ENCODE data around the gene COL4A1. TPM values are rescaled to one million over a fixed set of nuclear protein-coding genes. Genes with fewer than 3 reads are reported as not detected.

COL4A1 gene
- total RNA-seq, 1 experiment from 2014 or later, result 0.10 TPM

DNA sequence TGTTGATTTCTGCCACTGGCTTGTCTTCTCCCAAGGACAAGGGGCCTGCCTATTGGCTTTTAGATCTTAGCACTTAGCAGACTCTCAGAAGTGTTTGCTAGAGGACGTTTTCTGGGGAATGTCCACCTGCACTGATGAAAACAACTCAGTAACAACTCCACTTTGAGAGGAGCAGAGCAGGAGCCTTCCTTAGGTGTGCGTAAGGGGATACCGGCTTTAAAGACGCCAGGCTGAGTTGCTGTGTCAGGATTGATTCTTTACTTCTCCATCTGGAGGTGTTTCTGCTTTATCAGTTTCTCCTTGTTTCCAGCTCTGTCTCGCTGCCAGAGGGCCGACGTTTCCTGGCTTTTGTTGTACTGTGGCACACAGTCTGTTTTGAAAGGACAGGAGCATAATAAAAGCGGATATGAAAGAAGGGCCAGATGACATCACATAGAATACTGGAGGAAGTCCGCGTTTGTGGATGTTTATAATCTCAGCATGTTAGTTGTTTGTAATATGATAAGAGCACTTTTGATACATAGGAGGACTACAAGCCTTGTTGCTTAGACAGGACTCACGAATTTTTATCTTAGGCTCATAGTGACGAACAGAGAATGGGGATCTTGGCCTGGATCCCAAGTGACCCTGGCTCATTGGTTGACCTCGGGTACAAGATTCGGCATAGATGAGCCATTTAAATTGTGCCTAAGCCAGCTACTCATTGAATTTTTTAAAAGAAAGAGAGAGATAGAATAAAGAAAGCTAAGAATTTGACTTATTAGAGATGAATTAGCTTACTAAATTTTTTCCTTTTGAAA lies 34.7 kb upstream of the COL4A1 start:
- DNase-seq (ENCODE audit: low spot score), result no peak

DNA sequence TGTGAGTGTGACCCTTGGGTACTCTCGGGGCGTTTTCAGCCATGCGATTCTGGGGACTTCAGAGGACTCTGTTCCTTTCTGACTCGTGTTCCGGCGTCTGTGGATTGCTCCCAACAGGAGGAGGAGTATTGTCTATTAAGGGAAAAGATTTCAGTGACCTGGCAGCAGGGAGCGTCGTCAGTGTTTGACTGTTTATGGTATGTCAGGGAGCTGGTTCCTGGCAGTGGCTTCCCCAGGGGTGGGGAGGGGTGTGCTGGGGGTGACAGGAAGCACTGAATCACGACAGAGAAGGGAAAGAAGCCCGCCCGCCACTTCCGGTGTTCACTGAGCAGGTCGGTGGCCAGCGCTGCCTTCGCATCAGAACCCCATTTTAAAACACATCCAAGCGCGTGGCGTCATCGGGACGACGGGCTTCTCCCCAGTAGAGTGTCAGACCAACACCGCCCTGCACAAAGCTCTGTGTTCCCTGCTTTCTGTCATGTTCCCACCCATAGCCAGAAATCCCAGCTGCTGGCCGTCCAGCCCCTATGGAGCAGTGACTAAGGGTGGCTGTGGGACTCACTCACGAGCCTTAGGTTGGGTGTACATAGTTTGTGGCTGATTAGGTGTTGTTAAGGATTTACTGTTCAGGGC lies 34.0 kb upstream of the COL4A1 start:
- no peak for DNase-seq (ENCODE audit: low spot score)

DNA sequence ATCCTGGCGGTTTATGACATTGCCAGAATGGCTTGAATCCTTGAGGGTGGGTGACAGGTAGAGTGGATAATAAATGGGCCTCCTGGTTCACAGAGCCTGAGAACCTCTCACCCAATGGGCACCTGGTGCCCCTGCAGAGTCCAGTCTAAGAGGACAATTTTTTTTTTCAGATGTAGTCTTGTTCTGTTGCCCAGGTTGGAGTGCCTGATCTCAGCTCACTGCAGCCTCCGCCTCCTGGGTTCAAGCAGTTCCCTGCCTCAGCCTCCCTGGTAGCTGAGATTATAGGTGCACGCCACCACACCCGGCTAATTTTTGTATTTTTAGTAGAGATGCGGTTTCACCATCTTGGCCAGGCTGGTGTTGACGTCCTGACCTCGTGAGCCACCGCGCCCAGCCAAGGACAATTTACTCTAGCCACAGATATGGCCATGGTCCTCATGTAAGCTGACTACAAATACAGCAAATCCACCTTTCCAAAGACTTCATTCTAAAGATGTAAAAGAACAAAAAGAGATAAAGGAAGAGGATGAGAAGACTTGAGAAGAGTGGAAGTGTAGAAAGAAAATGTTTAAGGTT lies 33.1 kb upstream of the COL4A1 start:
- no peak for DNase-seq (ENCODE audit: low spot score)

DNA sequence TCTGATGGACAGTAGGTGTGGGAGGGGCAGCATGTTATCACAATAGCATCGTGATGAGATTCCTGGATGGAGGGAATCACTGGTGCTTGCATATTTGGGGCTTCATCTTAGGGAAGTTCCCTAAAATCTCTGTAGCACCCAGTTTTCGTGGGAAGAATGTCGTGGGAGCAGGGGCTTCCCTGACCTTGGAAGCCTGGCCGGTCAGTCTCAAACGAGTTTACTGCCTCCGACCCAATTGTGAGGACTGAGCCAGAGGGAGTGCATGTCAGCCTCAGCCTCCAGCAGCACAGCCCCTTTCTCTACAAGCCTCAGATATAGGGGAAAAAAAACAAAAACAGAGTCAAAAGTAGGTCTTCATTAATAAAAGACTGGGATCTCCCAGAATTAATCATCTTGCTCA lies 32.3 kb upstream of the COL4A1 start:
- no peak for DNase-seq (ENCODE audit: low spot score)

DNA sequence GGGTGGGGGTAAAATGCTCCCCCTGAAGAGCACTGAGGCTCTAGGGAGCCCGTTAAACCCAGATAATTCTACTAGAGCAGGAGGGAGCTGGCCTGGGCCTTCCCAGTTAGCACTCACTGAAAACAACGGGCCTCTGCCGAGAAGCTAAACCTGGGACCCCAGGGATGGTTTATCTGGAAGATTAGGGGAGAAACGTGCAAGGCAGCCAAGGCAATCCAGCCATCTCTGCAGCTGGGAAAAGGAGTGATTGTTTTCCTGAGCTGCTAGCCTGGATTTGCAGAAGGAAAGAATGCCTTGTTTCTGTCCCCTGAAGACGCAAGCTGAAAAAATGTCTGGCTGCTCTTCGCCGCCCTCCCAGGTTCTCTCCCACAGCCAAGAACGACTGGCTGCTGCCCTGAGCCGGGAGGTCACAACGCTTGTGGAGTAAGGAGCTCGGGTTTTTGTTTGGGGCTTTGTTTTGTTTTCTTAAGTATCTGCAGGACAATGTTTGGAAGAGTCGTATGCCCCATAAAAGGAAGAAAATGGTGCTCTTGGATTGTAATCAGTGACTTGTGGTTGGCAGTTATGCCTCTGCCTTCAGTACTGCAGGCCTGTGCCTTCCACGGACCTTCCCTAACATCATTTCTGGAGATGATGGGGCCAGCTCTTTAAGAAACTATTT lies 31.6 kb upstream of the COL4A1 start:
- DNase-seq (ENCODE audit: low spot score), result no peak

DNA sequence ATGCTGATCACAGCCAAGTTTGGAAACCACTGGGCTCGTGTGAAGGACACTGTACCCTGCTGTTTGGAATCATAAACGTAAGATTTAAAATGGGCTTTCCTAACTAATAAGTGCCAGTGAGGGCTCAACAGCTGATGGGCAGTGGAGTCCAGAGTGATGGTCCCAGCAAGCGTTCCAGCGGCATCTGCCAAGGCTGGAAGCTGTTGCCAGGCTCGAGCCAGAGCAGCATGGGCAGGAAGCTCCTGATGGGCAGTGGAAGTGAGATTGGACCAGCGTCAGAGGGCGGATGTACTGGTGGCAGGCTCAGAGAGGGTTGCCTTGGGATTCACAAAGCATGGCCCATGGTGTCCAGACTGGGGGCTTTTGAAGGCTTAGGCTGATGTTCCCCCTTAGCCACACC lies 30.3 kb upstream of the COL4A1 start:
- no peak for DNase-seq (ENCODE audit: low spot score)

DNA sequence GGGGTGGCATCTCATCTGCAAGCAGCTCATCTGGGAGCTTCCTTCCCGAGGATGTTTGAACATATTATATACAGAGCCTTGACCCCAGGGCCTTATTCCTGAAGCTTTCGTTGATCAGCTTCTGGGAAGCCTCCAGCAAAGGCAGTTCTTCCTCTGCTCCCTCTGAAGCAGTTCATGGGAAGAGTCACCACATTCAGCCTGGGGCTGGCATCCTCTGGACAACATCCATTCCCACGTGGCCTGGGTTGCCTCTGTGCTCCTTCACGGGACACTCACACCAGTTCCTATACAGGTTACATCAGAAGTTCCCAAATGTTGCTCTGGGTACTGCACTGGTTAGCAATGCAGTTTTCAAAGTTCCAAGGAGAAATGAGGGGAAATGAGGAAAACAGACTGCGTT lies 29.7 kb upstream of the COL4A1 start:
- DNase-seq (ENCODE audit: low spot score), result no peak

DNA sequence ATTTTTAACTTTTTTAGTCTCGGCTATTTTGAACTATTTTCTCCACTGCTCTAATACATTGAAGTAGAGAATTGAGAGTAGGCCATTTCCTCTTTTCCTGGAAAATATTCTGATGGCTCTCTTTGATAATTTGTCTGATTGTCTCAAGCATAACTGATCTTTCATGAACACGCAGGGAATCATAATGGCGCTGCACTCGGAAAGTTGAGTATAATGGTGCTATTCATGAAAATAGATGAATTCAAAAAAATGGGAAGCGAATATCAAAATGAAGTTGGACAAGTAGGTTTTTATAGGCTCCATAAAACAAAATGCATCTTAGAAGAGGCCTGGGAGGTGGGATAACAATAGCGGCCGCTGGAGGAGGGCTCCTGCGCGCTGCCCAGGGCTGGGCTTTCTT lies 29.2 kb upstream of the COL4A1 start:
- DNase-seq (ENCODE audit: low spot score), result no peak

DNA sequence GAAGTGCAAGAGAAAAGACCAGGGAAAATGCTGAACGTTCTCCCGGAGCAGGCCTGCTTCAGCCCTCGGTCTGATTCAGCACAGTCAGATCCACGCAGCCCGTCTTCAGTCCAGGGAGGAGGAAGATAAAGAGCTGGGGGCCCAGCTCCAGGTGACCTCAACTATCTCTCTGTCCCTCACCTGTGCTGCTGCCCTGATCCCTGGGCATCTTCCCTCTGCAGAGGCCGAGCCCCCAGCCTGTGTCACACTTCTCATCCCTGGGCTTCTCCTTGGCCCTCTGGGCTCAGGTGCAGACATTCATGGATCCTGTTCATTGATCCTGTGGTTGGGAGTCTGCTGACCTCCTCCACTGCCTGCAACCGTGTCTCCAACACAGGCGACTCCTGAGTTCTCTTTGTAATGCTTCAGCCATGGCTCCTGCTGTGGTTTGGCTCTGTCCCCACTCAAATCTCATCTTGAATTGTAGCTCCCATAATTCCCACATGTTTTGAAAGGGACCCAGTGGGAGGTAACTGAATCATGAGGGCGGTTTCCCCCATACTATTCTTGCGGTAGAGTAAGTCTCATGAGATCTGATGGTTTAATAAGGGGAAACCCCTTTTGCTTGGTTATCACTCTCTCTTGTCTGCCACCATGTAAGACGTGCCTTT lies 28.0 kb upstream of the COL4A1 start:
- no peak for DNase-seq (ENCODE audit: low spot score)

DNA sequence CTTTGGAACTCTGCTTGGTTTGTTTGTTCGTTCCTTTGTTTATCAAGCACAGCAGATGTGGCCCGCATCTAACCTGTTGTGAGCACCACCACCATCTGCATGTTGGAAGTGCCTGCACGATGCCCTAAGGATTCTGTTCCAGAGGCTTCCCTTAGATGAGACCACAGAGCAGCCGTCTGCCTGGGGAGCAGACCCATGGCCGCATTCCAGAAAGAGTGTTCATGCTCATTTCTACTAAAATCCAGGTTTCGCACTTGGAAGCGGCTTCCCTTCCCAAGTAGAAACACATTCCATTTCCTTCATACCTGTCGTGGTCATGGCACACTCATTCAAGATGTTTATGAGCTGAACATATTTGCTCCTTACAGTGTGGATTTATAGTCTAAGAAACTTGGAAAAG lies 27.3 kb upstream of the COL4A1 start:
- no peak for DNase-seq (ENCODE audit: low spot score)

DNA sequence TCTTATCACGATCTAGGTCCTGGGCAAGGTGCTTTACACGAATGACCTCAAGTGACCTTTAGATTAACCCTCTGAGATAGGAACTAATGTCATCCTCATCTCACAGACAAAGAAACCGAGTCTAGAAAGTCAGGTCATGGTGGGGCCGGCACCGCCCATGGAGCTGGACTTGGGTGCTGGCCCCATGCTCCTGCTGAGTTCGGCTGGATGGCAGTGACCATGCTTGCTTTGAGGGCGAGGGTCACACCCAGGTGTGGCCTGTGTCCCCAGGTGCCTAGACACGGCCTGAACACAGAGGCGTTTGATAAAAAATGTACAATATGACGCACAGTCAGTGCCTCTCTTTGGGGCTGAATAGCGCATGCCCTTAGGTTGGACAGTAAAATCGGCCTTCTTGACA lies 26.9 kb upstream of the COL4A1 start:
- no peak for DNase-seq (ENCODE audit: low spot score)

DNA sequence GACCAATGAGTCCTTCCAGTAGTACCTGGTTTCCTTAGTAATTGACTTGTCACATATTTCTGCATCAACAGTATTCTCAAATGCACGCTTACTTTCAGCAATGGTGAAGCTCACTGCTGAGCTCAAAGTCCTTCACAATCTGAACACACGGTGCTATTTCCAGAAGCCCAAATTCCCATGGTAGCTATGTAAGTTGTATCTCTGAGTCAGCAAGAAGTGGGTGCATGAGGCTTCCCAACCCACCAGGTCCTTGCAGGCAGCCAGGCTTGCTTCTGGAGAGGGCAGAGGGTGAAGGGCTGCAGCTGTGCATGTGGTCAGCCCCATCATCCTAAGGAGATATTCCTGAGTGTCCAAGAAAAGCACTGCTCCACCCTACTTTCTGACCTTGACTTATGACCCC lies 25.8 kb upstream of the COL4A1 start:
- DNase-seq (ENCODE audit: low spot score), result no peak

DNA sequence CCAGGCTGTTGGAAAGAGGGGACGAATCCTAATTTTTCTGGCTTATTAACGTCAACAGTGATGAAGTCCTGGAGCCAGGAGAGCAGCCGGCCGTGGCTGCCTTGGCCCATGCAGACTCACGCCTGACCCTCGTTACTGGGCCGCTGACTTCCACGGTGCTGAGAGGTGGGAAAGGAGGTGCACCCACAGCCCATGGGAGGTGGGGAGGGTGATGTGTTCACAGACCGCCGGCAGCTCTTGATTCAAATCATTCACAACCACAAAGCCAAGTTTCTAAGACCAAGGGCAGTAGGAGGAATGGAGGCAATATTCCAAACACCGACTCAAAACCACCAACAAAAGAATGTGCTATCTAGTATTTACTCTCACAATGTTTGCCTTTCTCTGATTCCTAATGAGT lies 24.4 kb upstream of the COL4A1 start:
- no peak for DNase-seq (ENCODE audit: low spot score)

DNA sequence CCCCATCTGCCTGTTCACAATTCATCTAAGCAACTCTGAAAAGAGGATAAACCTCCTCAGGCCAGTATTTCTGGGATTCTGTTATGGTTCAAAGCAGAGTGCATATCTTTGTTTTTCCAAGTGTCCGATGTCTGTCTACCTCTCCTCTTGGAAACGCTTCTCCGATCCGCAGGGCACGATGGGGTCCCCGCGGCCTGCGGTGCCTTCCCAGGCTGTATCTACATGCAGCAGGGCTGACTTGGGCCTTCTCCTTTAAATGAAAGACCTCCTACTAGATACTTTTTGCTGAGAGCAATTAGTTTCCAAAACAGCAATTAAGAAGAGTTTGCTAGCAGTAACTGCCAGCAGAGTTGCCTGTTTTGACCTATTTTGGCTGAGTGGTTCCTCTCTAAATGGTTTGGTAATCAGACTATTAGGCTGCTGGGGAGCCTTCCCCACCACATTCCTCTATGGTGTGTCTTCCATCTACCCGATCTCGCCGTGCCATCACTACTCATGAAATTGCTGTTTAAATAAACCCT lies 23.6 kb upstream of the COL4A1 start:
- no peak for DNase-seq (ENCODE audit: low spot score)

DNA sequence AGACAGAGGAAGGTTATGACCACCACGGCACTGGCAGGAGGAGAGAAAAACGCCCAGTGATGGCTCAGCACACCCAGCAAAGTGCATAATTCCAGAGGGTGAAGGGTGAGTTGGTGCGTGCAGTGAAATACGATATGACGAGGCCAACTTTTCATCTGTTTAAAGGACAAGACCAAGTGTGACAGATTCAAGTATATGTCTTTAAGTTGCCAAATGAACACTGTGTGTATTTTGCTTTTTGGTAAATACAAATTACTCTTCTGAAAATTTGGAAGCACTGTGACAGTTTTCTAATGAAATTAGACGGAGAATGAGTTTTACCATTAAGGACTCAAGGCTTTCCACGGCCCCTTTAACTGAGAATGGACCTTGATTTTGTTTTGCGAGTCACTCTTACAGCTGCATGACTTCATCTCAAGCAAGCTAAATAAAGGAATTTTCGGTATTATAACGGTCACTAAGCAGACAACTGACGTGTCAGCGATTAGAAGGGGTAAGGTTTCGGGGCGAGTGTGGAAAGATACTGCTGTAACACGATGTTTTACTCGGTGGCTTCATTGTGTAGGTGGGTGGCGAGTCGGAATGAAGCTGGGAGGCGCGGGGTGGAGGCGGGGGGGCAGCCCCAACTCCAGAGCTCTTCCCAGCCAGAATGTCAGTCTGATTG lies 23.0 kb upstream of the COL4A1 start:
- DNase-seq (ENCODE audit: low spot score), result no peak

DNA sequence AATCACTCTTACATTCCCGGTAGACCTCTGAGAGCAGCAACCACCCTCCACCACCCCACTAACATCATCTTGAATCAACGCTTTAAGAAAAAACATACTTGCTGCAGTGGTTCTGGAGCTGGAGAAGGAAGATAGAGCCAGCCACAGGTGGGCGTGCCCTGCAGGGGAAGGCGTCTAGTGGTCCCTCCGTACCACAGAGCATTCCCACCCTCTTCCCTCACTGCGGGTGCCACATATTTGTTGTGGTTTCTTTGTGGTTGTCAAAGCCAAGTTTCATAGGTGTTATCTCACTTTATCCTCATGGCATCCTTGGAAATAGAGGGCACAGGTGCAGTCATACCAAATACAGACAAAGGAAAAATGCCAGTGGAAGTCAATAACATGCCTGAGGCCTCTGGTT lies 22.3 kb upstream of the COL4A1 start:
- DNase-seq (ENCODE audit: low spot score), result no peak

DNA sequence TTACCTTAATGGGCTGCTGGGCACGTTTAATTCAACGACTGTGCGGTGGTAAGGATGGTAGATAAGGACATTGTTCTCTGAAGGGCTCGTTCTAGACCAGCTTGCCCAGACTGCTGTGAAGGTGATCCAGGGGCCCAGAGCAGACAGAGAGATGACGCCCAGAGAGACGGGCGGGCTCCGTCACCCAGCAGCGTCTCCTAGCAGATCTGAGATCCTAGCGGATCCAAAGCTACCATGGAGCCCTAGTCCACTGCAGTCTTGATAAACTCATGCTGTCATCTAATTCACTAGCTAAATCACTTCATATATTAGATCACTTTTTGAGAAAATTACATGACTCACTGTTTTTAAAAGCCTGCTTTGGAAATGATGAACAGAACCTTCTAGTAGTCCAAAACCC lies 21.6 kb upstream of the COL4A1 start:
- DNase-seq (ENCODE audit: low spot score), result no peak

DNA sequence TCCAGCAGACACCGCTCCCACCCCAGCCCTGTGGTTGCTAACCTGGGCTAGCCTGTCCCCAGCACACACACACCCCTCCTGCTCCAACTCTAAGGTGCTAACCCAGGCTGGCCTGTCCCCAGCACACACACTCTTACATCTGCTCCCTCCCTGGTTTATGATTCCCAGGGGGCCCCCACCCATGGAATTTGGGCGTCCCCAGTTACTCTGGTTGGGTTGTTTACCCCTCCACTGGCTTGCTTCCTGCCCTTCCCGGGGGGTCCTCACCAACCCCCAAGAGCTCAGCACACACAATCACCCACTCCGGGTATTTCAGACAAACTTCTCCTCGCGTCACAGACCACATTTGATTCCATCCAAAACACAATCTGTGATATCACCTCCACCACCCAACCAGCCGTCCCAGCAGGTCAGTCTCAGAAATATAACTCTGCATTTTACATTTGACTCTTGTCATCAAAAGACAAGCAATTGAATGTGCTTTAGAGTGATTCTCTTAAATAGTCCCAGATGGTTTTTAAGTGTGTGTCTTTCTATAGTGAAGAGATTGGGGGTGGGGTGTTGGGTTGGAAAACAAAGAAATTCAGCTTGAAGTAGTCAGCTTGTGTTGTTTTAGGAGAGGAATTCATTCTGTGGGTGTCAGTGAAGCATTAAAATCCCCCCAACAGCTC lies 20.2 kb upstream of the COL4A1 start:
- DNase-seq (ENCODE audit: low spot score), result no peak

DNA sequence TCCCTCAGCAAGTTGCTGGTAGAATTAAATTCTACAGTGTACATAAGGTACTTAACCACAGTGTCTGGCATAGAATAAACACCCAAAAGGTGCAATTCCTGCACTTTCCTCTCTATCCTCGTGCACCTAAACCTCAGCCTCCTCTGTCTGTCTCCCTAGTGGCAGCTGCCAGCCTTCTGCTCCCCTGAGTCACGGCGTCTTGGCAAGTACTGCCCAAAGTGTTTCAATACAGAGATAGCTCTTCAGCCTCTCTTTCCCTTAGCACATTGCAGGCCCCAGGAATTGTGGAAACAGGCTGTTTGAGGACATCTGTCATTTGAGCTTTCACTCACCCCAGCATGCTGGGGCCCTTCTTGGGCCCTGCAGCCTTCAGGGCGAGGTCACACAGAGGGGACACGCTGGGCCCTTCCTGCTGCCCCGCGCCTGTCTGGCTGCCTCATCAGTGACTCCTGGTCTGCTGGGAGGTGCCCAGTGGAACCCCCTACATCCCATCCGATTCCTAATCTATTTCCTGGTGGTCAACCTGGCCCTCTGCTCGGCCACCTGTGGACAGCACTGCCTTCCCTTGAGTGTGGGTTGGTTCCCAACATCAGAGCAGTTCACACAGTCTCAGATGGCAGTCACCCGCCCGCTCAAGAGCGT lies 19.4 kb upstream of the COL4A1 start:
- no peak for DNase-seq (ENCODE audit: low spot score)

DNA sequence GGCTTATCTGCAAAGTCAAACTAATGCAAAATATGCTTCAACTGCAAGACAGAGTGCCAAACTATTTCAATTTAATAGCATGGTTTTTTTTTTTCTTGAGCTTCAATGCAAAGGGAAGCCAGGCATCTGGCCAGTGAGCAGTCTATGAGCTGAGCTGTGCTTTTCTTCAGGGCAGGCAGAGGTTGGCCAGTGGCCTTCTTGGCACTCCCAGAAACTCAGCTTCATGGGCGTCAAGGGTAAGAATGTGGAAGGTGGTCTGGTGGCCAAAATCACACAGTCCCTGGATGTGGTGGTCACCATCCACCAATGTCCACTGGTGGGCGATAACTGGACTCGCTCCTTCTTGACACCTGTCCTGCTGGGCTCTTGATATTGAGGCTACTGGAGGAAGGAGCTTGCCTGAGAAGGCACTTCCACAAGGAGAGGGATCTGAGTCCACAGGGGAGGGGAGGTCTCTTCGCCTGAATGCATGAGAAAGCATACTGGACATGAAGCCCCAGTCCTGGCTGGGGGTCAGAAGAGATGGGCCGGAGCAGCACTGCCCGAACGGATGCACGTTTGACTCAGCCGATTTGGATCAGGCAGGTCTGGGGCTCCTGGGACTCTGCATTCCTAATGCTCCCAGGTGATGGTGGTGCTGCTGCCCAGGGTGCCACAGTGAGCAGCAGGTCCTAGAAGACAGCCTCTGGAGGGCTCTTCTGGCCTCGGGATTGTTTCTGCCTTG lies 17.2 kb upstream of the COL4A1 start:
- no peak for DNase-seq (ENCODE audit: low spot score)
